ENCODE results near the gene ITGB3BP.
"Not testable (repeated sequence)": the region's sequence is repeated elsewhere in the genome, so short reads cannot be mapped to it uniquely, and the experiment has no call there.

GRCh38 chr1:63468683-63469082 is 54.3 kb downstream of the ITGB3BP start:
- TF ChIP-seq, protein P1, sequence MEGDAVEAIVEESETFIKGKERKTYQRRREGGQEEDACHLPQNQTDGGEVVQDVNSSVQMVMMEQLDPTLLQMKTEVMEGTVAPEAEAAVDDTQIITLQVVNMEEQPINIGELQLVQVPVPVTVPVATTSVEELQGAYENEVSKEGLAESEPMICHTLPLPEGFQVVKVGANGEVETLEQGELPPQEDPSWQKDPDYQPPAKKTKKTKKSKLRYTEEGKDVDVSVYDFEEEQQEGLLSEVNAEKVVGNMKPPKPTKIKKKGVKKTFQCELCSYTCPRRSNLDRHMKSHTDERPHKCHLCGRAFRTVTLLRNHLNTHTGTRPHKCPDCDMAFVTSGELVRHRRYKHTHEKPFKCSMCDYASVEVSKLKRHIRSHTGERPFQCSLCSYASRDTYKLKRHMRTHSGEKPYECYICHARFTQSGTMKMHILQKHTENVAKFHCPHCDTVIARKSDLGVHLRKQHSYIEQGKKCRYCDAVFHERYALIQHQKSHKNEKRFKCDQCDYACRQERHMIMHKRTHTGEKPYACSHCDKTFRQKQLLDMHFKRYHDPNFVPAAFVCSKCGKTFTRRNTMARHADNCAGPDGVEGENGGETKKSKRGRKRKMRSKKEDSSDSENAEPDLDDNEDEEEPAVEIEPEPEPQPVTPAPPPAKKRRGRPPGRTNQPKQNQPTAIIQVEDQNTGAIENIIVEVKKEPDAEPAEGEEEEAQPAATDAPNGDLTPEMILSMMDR (IDR thresholded peaks at IDR 0.05; ENCODE audit: low read depth, low read length, missing input control) = not testable (repeated sequence)
- TF ChIP-seq, protein P2, sequence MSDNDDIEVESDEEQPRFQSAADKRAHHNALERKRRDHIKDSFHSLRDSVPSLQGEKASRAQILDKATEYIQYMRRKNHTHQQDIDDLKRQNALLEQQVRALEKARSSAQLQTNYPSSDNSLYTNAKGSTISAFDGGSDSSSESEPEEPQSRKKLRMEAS (IDR thresholded peaks at IDR 0.05) = not testable (repeated sequence)
- TF ChIP-seq, protein P3, sequence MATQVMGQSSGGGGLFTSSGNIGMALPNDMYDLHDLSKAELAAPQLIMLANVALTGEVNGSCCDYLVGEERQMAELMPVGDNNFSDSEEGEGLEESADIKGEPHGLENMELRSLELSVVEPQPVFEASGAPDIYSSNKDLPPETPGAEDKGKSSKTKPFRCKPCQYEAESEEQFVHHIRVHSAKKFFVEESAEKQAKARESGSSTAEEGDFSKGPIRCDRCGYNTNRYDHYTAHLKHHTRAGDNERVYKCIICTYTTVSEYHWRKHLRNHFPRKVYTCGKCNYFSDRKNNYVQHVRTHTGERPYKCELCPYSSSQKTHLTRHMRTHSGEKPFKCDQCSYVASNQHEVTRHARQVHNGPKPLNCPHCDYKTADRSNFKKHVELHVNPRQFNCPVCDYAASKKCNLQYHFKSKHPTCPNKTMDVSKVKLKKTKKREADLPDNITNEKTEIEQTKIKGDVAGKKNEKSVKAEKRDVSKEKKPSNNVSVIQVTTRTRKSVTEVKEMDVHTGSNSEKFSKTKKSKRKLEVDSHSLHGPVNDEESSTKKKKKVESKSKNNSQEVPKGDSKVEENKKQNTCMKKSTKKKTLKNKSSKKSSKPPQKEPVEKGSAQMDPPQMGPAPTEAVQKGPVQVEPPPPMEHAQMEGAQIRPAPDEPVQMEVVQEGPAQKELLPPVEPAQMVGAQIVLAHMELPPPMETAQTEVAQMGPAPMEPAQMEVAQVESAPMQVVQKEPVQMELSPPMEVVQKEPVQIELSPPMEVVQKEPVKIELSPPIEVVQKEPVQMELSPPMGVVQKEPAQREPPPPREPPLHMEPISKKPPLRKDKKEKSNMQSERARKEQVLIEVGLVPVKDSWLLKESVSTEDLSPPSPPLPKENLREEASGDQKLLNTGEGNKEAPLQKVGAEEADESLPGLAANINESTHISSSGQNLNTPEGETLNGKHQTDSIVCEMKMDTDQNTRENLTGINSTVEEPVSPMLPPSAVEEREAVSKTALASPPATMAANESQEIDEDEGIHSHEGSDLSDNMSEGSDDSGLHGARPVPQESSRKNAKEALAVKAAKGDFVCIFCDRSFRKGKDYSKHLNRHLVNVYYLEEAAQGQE (IDR thresholded peaks at IDR 0.05) = not testable (repeated sequence)
- not testable (repeated sequence) for TF ChIP-seq JUND (IDR thresholded peaks at IDR 0.05); YY1 (IDR thresholded peaks at IDR 0.05); SP1 (IDR thresholded peaks at IDR 0.05); TAF1 (conservative IDR thresholded peaks at IDR 0.05); NR2F2 (IDR thresholded peaks at IDR 0.05); GABPA (IDR thresholded peaks at IDR 0.05 in 1 of 2, conservative IDR thresholded peaks at IDR 0.05 in 1 of 2)

Data from liver (tissue), 3 donors.